A204.1 (cell line): ENCODE data around the gene FGF11.
"Not testable (repeated sequence)": the region's sequence is repeated elsewhere in the genome, so short reads cannot be mapped to it uniquely, and the experiment has no call there.

ENCODE experiments used
- FAIRE-seq: peaks from 2 replicates; lab custom pipeline; 2012; peaks lifted over from hg19 to GRCh38; lab: Jason Lieb, UNC

The FGF11 gene

GRCh38 chr17:7480089-7480384 lies 40.7 kb downstream of the FGF11 start:
- no peak for FAIRE-seq

- FAIRE-seq, result not testable (repeated sequence)
Measured at GRCh38 chr17:7481275-7481674, 42.0 kb downstream of the FGF11 start, which contains the start of gene SLC35G6. TSS of gene SLC35G6 (plus strand) at chr17:7481446. CDS start at chr17:7481517, 71 bp downstream.

- FAIRE-seq, result not testable (repeated sequence)
Measured at GRCh38 chr17:7481842-7482741, 42.8 kb downstream of the FGF11 start.

- FAIRE-seq, result not testable (repeated sequence)
Measured at GRCh38 chr17:7482742-7483088, 43.4 kb downstream of the FGF11 start.

GRCh38 chr17:7483255-7484066 lies 44.1 kb downstream of the FGF11 start:
- FAIRE-seq, result peak; percentile 83

GRCh38 chr17:7484067-7484918 lies 45.0 kb downstream of the FGF11 start, which contains the start of gene POLR2A:
TSS of gene POLR2A (plus strand) at chr17:7484366.
- FAIRE-seq, result peak; percentile 83

- no peak for FAIRE-seq
Measured at GRCh38 chr17:7484919-7485377, 45.6 kb downstream of the FGF11 start.

GRCh38 chr17:7486181-7486580 lies 46.9 kb downstream of the FGF11 start:
- no peak for FAIRE-seq

GRCh38 chr17:7490144-7490543 lies 50.8 kb downstream of the FGF11 start:
- FAIRE-seq, result no peak

- FAIRE-seq, result no peak
Measured at GRCh38 chr17:7491583-7491982, 52.3 kb downstream of the FGF11 start.

- no peak for FAIRE-seq
Measured at GRCh38 chr17:7493941-7494340, 54.6 kb downstream of the FGF11 start.
